GM18505 (cell line): ENCODE data around the gene MAN1C1.

Experiments used
- ATAC-seq: cut with Tn5 transposase; IDR thresholded peaks from one replicate; pipeline ENCODE4 v1.9.1; 2021; ENCODE audit not compliant: unreplicated experiment
- POLR2A ChIP-seq: IDR thresholded peaks from 4 replicates; pipeline ENCODE4 v1.6.1; 2011; ENCODE audit warnings: borderline replicate concordance; ENCODE audit not compliant: insufficient read depth, insufficient read length; ENCODE audit errors: extremely low read depth

Gene MAN1C1

GRCh38 chr1:25804244-25804963 lies 187.8 kb downstream of the MAN1C1 start:
- no peak for ATAC-seq

GRCh38 chr1:25804964-25805862 lies 188.6 kb downstream of the MAN1C1 start:
- no peak for ATAC-seq
- no peak for TF ChIP-seq POLR2A

More at GRCh38 chr1:25804244-25804963, 187.8 kb downstream of the MAN1C1 start:
- no peak for TF ChIP-seq POLR2A

GRCh38 chr1:25805863-25806225 lies 189.3 kb downstream of the MAN1C1 start:
- no peak for TF ChIP-seq POLR2A
- ATAC-seq = no peak

- ATAC-seq = no peak
- TF ChIP-seq POLR2A = no peak
These were observed 189.8 kb downstream of the MAN1C1 start for GRCh38 chr1:25806418-25806817.

GRCh38 chr1:25807480-25808390 lies 191.1 kb downstream of the MAN1C1 start:
- ATAC-seq = no peak
- TF ChIP-seq POLR2A = no peak

- no peak for TF ChIP-seq POLR2A
- ATAC-seq = no peak
These were observed 192.1 kb downstream of the MAN1C1 start for GRCh38 chr1:25808481-25809244.

GRCh38 chr1:25809283-25809926 lies 192.8 kb downstream of the MAN1C1 start:
- no peak for TF ChIP-seq POLR2A
- ATAC-seq = no peak

- ATAC-seq = no peak
- no peak for TF ChIP-seq POLR2A
These were observed 193.3 kb downstream of the MAN1C1 start for GRCh38 chr1:25809929-25810328.

GRCh38 chr1:25810341-25811299 lies 194.0 kb downstream of the MAN1C1 start:
- TF ChIP-seq POLR2A = no peak
- no peak for ATAC-seq

GRCh38 chr1:25811384-25812082 lies 194.9 kb downstream of the MAN1C1 start:
- TF ChIP-seq POLR2A = no peak
- no peak for ATAC-seq
